Measurements from ENCODE around the gene MAMDC2. TPM values are rescaled to one million over a fixed set of nuclear protein-coding genes. Genes with fewer than 3 reads are reported as not detected.

MAMDC2 gene
- total and polyA plus RNA-seq, 9 donors, result 7.6 to 12.3 (median 9.6) TPM

- H3K4me3 ChIP-seq (ENCODE audit: low read length), result no peak overlapping the region
- no peaks in the 10 kb centered on the region for H3K4me1 ChIP-seq (ENCODE audit: control insufficient read depth, insufficient read depth, low read length)
- H3K36me3 ChIP-seq (ENCODE audit: control insufficient read depth, insufficient read depth, low read length), result no peaks in the 10 kb centered on the region
- H3K27ac ChIP-seq (ENCODE audit: low read length), result no peak overlapping the region
- DNase-seq, result peak; percentile 35
- no peaks in the 10 kb centered on the region for H3K9me3 ChIP-seq (replicated peaks; ENCODE audit: control insufficient read depth, low read depth, low read length)
- H3K27me3 ChIP-seq (ENCODE audit: control insufficient read depth, insufficient read depth, low read length), result no peaks in the 10 kb centered on the region
- WGBS (ENCODE audit: insufficient coverage), result no CpG with 5 or more reads among the region's 3 CpGs
These were observed 33.6 kb upstream of the MAMDC2 start for GRCh38 chr9:70010015-70010414.

DNA sequence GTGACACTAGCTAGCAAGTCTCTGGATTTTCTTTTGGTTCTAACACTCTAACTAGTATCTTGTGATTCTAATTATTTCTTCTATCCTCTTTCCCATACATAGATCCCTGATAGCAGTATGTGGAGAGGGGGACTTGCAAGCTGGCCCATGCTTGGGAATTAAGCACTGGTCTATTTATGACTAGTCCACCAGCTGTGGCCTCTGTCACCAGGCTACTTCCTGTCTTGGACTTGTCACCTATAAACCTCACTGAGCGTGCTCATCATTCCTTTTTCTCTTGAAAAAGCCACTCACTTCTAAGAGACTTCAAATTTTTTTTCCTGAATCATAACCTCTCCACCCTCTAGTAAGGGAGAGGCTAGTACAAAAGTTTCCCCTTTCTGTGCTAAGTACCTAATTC is 32.3 kb upstream of the MAMDC2 start:
- WGBS (ENCODE audit: insufficient coverage), result no CpG with 5 or more reads among the region's 1 CpG
- no peaks in the 10 kb centered on the region for H3K27me3 ChIP-seq (ENCODE audit: control insufficient read depth, insufficient read depth, low read length)
- H3K4me1 ChIP-seq (ENCODE audit: control insufficient read depth, insufficient read depth, low read length), result no peaks in the 10 kb centered on the region
- no peaks in the 10 kb centered on the region for H3K36me3 ChIP-seq (ENCODE audit: control insufficient read depth, insufficient read depth, low read length)
- H3K4me3 ChIP-seq (ENCODE audit: low read length), result no peak overlapping the region
- DNase-seq, result no peak
- H3K27ac ChIP-seq (ENCODE audit: low read length), result no peak overlapping the region
- no peaks in the 10 kb centered on the region for H3K9me3 ChIP-seq (replicated peaks; ENCODE audit: control insufficient read depth, low read depth, low read length)

DNA sequence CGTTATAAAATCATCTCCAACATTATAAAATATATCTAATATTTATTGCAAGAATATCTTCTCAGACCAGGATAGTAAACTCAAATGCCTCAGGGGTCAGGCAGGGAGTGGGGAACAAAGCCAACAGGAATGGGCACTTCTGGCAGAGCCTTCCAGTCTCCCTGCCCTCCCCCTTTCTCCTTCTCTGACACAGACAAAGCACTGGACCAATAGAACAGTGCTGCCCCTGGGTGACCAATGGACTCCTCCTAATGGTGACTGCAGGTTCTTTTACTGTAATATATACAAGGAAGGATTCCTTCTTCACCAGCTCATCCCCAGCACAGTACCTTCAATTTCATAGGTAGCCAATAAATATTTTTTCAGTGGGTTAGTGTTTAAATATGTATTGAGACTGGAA is 31.1 kb upstream of the MAMDC2 start:
- no peaks in the 10 kb centered on the region for H3K36me3 ChIP-seq (ENCODE audit: control insufficient read depth, insufficient read depth, low read length)
- no peaks in the 10 kb centered on the region for H3K4me1 ChIP-seq (ENCODE audit: control insufficient read depth, insufficient read depth, low read length)
- no peak overlapping the region for H3K4me3 ChIP-seq (ENCODE audit: low read length)
- WGBS (ENCODE audit: insufficient coverage), result no CpG with 5 or more reads among the region's 1 CpG
- H3K9me3 ChIP-seq (replicated peaks; ENCODE audit: control insufficient read depth, low read depth, low read length), result no peaks in the 10 kb centered on the region
- H3K27ac ChIP-seq (ENCODE audit: low read length), result no peak overlapping the region
- no peaks in the 10 kb centered on the region for H3K27me3 ChIP-seq (ENCODE audit: control insufficient read depth, insufficient read depth, low read length)
- no peak for DNase-seq

GRCh38 chr9:70013598-70014196 is 30.0 kb upstream of the MAMDC2 start:
- WGBS (ENCODE audit: insufficient coverage), result 17% methylated on average over 1 of the region's 2 CpGs
- Histone ChIP-seq H3K27ac (ENCODE audit: low read length) (no peak overlapping the region), H3K4me1 (ENCODE audit: control insufficient read depth, insufficient read depth, low read length) (no peaks in the 10 kb centered on the region), H3K27me3 (ENCODE audit: control insufficient read depth, insufficient read depth, low read length) (no peaks in the 10 kb centered on the region), H3K36me3 (ENCODE audit: control insufficient read depth, insufficient read depth, low read length) (no peaks in the 10 kb centered on the region), H3K4me3 (ENCODE audit: low read length) (no peak overlapping the region), H3K9me3 (replicated peaks; ENCODE audit: control insufficient read depth, low read depth, low read length) (no peaks in the 10 kb centered on the region)
- DNase-seq, result peak; percentile 56

DNA sequence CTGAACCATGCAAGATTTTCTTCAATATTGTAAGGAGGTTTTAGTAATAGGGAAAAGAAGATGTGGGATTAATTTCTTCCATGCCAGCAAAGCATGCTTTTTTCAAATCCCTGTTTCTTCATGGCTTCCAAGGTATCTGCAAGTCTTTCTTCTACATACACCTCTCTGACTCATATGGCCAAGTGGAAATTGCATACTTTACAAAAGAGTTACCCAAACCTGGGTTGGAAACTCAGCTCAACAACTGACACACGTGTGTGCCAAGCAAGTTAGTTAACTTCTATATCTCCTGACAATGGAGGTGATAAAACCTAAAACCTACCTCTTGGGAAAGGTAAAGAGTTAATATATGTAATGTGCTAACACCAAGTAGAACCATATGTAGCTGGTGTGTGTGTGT is 28.5 kb upstream of the MAMDC2 start:
- DNase-seq, result no peak
- no peak overlapping the region for H3K27ac ChIP-seq (ENCODE audit: low read length)
- no peaks in the 10 kb centered on the region for H3K36me3 ChIP-seq (ENCODE audit: control insufficient read depth, insufficient read depth, low read length)
- H3K27me3 ChIP-seq (ENCODE audit: control insufficient read depth, insufficient read depth, low read length), result no peaks in the 10 kb centered on the region
- no peaks in the 10 kb centered on the region for H3K9me3 ChIP-seq (replicated peaks; ENCODE audit: control insufficient read depth, low read depth, low read length)
- no CpG with 5 or more reads among the region's 1 CpG for WGBS (ENCODE audit: insufficient coverage)
- no peak overlapping the region for H3K4me3 ChIP-seq (ENCODE audit: low read length)
- no peaks in the 10 kb centered on the region for H3K4me1 ChIP-seq (ENCODE audit: control insufficient read depth, insufficient read depth, low read length)

GRCh38 chr9:70020217-70020616 is 23.4 kb upstream of the MAMDC2 start:
- no peak for DNase-seq
- 81% methylated on average over 3 of the region's 5 CpGs for WGBS (ENCODE audit: insufficient coverage)
- Histone ChIP-seq H3K27ac (ENCODE audit: low read length) (no peak overlapping the region), H3K27me3 (ENCODE audit: control insufficient read depth, insufficient read depth, low read length) (no peaks in the 10 kb centered on the region), H3K4me3 (ENCODE audit: low read length) (no peak overlapping the region), H3K9me3 (replicated peaks; ENCODE audit: control insufficient read depth, low read depth, low read length) (peaks cover 2% of the 10 kb centered on the region), H3K36me3 (ENCODE audit: control insufficient read depth, insufficient read depth, low read length) (no peaks in the 10 kb centered on the region), H3K4me1 (ENCODE audit: control insufficient read depth, insufficient read depth, low read length) (no peaks in the 10 kb centered on the region)

DNA sequence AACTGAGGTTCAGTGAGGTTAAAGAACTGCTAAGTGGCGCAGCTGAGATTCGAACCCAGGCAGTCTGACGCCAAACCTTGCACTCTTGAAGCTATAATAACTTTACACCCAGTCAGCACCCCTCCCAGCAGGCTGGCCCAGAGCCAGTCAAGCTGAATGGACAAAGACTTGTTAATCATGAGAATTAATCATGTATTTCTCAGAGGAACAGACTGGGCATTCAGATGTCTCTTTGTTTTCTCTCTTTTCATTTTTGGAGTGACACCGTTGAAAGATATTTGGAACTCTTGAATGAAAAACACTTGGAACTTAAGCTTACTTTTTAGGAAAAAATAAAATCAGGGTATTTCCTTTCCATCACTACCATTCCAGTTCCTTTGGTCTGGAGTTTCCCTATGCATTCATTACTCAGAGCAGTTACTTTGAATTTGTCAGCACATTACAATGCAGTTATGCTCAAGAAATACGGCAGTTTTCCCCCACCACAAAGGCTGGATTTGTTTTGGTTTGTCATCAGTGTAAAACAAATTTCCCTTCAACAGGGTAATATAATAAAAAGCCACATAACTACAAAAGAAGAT is 22.6 kb upstream of the MAMDC2 start:
- peak; percentile 52 for DNase-seq
- Histone ChIP-seq H3K4me1 (ENCODE audit: control insufficient read depth, insufficient read depth, low read length) (no peaks in the 10 kb centered on the region), H3K27ac (ENCODE audit: low read length) (no peak overlapping the region), H3K27me3 (ENCODE audit: control insufficient read depth, insufficient read depth, low read length) (no peaks in the 10 kb centered on the region), H3K4me3 (ENCODE audit: low read length) (no peak overlapping the region), H3K36me3 (ENCODE audit: control insufficient read depth, insufficient read depth, low read length) (no peaks in the 10 kb centered on the region), H3K9me3 (replicated peaks; ENCODE audit: control insufficient read depth, low read depth, low read length) (peaks cover 2% of the 10 kb centered on the region)
- WGBS (ENCODE audit: insufficient coverage), result no CpG with 5 or more reads among the region's 5 CpGs

GRCh38 chr9:70028287-70028686 is 15.4 kb upstream of the MAMDC2 start:
- Histone ChIP-seq H3K4me3 (ENCODE audit: low read length) (no peak overlapping the region), H3K27ac (ENCODE audit: low read length) (no peak overlapping the region), H3K27me3 (ENCODE audit: control insufficient read depth, insufficient read depth, low read length) (no peaks in the 10 kb centered on the region), H3K36me3 (ENCODE audit: control insufficient read depth, insufficient read depth, low read length) (no peaks in the 10 kb centered on the region), H3K9me3 (replicated peaks; ENCODE audit: control insufficient read depth, low read depth, low read length) (peaks cover 2% of the 10 kb centered on the region), H3K4me1 (ENCODE audit: control insufficient read depth, insufficient read depth, low read length) (no peaks in the 10 kb centered on the region)
- WGBS (ENCODE audit: insufficient coverage), result no CpG with 5 or more reads among the region's 5 CpGs
- no peak for DNase-seq

DNA sequence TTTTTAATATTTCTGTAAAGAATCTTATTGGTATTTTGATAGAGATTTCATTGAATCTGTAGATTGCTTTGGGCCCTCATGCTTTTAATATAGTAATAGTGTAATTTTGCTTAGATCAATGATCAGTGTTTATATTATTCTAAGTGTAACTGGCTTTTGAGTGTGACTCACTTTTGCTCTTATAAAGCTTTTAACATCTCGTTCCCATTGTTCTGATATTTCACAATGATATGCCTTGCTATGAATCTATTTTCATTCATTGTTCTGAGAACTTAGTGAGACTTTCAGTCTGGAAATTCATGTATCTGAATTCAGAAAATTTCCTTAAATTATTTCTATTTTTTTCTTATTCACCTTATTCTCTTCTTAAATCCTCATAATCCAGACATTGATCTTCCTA is 13.5 kb upstream of the MAMDC2 start:
- no CpG with 5 or more reads among the region's 1 CpG for WGBS (ENCODE audit: insufficient coverage)
- H3K9me3 ChIP-seq (replicated peaks; ENCODE audit: control insufficient read depth, low read depth, low read length), result no peaks in the 10 kb centered on the region
- DNase-seq, result no peak
- no peaks in the 10 kb centered on the region for H3K27me3 ChIP-seq (ENCODE audit: control insufficient read depth, insufficient read depth, low read length)
- H3K4me1 ChIP-seq (ENCODE audit: control insufficient read depth, insufficient read depth, low read length), result no peaks in the 10 kb centered on the region
- no peak overlapping the region for H3K27ac ChIP-seq (ENCODE audit: low read length)
- no peak overlapping the region for H3K4me3 ChIP-seq (ENCODE audit: low read length)
- no peaks in the 10 kb centered on the region for H3K36me3 ChIP-seq (ENCODE audit: control insufficient read depth, insufficient read depth, low read length)

GRCh38 chr9:70031141-70031545 is 12.5 kb upstream of the MAMDC2 start:
- Histone ChIP-seq H3K27ac (ENCODE audit: low read length) (no peak overlapping the region), H3K4me1 (ENCODE audit: control insufficient read depth, insufficient read depth, low read length) (no peaks in the 10 kb centered on the region), H3K36me3 (ENCODE audit: control insufficient read depth, insufficient read depth, low read length) (no peaks in the 10 kb centered on the region), H3K27me3 (ENCODE audit: control insufficient read depth, insufficient read depth, low read length) (no peaks in the 10 kb centered on the region), H3K9me3 (replicated peaks; ENCODE audit: control insufficient read depth, low read depth, low read length) (no peaks in the 10 kb centered on the region), H3K4me3 (ENCODE audit: low read length) (no peak overlapping the region)
- no peak for DNase-seq
- WGBS (ENCODE audit: insufficient coverage), result no CpG with 5 or more reads among the region's 1 CpG

DNA sequence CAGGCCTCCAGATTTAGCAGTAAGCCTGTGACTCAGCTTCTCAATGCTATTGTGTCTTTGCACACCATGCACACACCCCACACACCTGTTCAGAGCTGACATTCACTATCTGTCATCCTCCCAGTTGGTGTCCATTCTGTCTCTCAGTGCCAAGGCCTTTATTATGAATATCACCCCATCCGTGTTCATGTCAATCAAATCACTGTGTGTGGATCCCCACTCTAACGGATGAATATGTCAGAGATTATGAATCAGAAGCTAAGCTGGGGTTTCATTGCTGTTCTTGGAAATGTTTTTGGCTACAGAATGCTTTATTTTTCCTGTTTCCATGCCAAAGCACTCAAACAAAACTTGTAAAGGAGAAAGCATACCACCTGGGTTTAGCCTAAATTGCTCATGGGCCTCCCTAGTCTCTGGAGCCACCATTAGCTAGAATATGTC is 9.4 kb upstream of the MAMDC2 start:
- no peaks in the 10 kb centered on the region for H3K36me3 ChIP-seq (ENCODE audit: control insufficient read depth, insufficient read depth, low read length)
- no CpG with 5 or more reads among the region's 2 CpGs for WGBS (ENCODE audit: insufficient coverage)
- H3K4me3 ChIP-seq (ENCODE audit: low read length), result no peak overlapping the region
- no peak for DNase-seq
- no peaks in the 10 kb centered on the region for H3K9me3 ChIP-seq (replicated peaks; ENCODE audit: control insufficient read depth, low read depth, low read length)
- no peaks in the 10 kb centered on the region for H3K27me3 ChIP-seq (ENCODE audit: control insufficient read depth, insufficient read depth, low read length)
- no peaks in the 10 kb centered on the region for H3K4me1 ChIP-seq (ENCODE audit: control insufficient read depth, insufficient read depth, low read length)
- no peak overlapping the region for H3K27ac ChIP-seq (ENCODE audit: low read length)

Data from muscle of leg (tissue), 11 donors.